ENCODE measurements around the gene C2CD4C. TPM values are rescaled to one million over a fixed set of nuclear protein-coding genes. Genes with fewer than 3 reads are reported as not detected.
A peak's percentile ranks its signal among the peaks of the same experiment; 100 is the strongest.

C2CD4C gene
- polyA plus RNA-seq (2013) = not detected

- Histone ChIP-seq H3K4me3 (ENCODE audit: control insufficient read depth in 1 of 7, extremely low read depth in 1 of 7, insufficient read depth in 4 of 7, low read depth in 2 of 7, low read length in 6 of 7) (peak within 1 kb of the TSS in 6 of 7 experiments; percentile 6 to 70 (median 48)), H3K27me3 (replicated peaks in 2 of 5; ENCODE audit: control insufficient read depth in 4 of 5, insufficient read depth in 5 of 5, low read length in 4 of 5) (peaks cover 0 to 83% (median 17%) of the 10 kb centered on the region in 5 experiments), H3K9me3 (ENCODE audit: control extremely low read depth in 1 of 5, control insufficient read depth in 4 of 5, insufficient read depth in 2 of 5, low read depth in 1 of 5, low read length in 4 of 5) (peaks cover 0 to 19% (median 0%) of the 10 kb centered on the region in 5 experiments), H3K36me3 (ENCODE audit: control insufficient read depth in 4 of 4, insufficient read depth in 4 of 4, low read length in 3 of 4) (no peaks in the 10 kb centered on the region), H3K27ac (ENCODE audit: insufficient read depth in 1 of 2, low read depth in 1 of 2, low read length in 2 of 2, poor library complexity in 1 of 2, severe bottlenecking in 2 of 2) (no peak within 1 kb of the TSS), H3K4me1 (ENCODE audit: control extremely low read depth in 1 of 4, control insufficient read depth in 4 of 4, insufficient read depth in 4 of 4, low read length in 3 of 4) (peaks cover 0 to 17% (median 7%) of the 10 kb centered on the region in 4 experiments)
- ChIA-PET POLR2A (no interaction called here), CTCF (interaction anchor here (0.6 kb wide), 1 partner anchor 12 kb away, joined by 3 read pairs; no protein-coding TSS in a partner anchor)
- peak in 1 of 3 donors; percentile 47 for DNase-seq
- under 1% methylated on average over 77 of the region's 80 CpGs for WGBS (ENCODE audit: insufficient coverage)
Measured at GRCh38 chr19:408902-409515, at the start of gene C2CD4C. Gene C2CD4C (minus strand): TSS chr19:409147. CDS start chr19:408361, 786 bp downstream.

GRCh38 chr19:458091-459042 lies 49.4 kb upstream of the C2CD4C start:
- DNase-seq = no peak
- 98% methylated on average over 73 of the region's 89 CpGs for WGBS (ENCODE audit: insufficient coverage)
- POLR2A ChIA-PET = no interaction called here
- H3K4me1 ChIP-seq (ENCODE audit: control extremely low read depth in 1 of 4, control insufficient read depth in 4 of 4, insufficient read depth in 4 of 4, low read length in 3 of 4) = peaks cover 0 to 12% (median 4%) of the 10 kb centered on the region in 4 experiments
- no peak overlapping the region for H3K27ac ChIP-seq (ENCODE audit: insufficient read depth in 1 of 2, low read depth in 1 of 2, low read length in 2 of 2, poor library complexity in 1 of 2, severe bottlenecking in 2 of 2)
- CTCF ChIA-PET = no interaction called here
- no peaks in the 10 kb centered on the region for H3K36me3 ChIP-seq (ENCODE audit: control insufficient read depth in 4 of 4, insufficient read depth in 4 of 4, low read length in 3 of 4)
- peaks cover 0 to 4% (median 0%) of the 10 kb centered on the region in 5 experiments for H3K9me3 ChIP-seq (ENCODE audit: control extremely low read depth in 1 of 5, control insufficient read depth in 4 of 5, insufficient read depth in 2 of 5, low read depth in 1 of 5, low read length in 4 of 5)
- peaks cover 0 to 46% (median 11%) of the 10 kb centered on the region in 5 experiments for H3K27me3 ChIP-seq (replicated peaks in 2 of 5; ENCODE audit: control insufficient read depth in 4 of 5, insufficient read depth in 5 of 5, low read length in 4 of 5)
- H3K4me3 ChIP-seq (ENCODE audit: control insufficient read depth in 1 of 7, extremely low read depth in 1 of 7, insufficient read depth in 4 of 7, low read depth in 2 of 7, low read length in 6 of 7) = no peak overlapping the region

GRCh38 chr19:457636-458035 lies 48.7 kb upstream of the C2CD4C start:
- ChIA-PET POLR2A (no interaction called here), CTCF (no interaction called here)
- DNase-seq = no peak
- Histone ChIP-seq H3K36me3 (ENCODE audit: control insufficient read depth in 4 of 4, insufficient read depth in 4 of 4, low read length in 3 of 4) (no peaks in the 10 kb centered on the region), H3K4me1 (ENCODE audit: control extremely low read depth in 1 of 4, control insufficient read depth in 4 of 4, insufficient read depth in 4 of 4, low read length in 3 of 4) (peaks cover 0 to 12% (median 4%) of the 10 kb centered on the region in 4 experiments), H3K9me3 (ENCODE audit: control extremely low read depth in 1 of 5, control insufficient read depth in 4 of 5, insufficient read depth in 2 of 5, low read depth in 1 of 5, low read length in 4 of 5) (peaks cover 0 to 3% (median 0%) of the 10 kb centered on the region in 5 experiments), H3K27ac (ENCODE audit: insufficient read depth in 1 of 2, low read depth in 1 of 2, low read length in 2 of 2, poor library complexity in 1 of 2, severe bottlenecking in 2 of 2) (no peak overlapping the region), H3K27me3 (replicated peaks in 2 of 5; ENCODE audit: control insufficient read depth in 4 of 5, insufficient read depth in 5 of 5, low read length in 4 of 5) (peaks cover 0 to 48% (median 9%) of the 10 kb centered on the region in 5 experiments), H3K4me3 (ENCODE audit: control insufficient read depth in 1 of 7, extremely low read depth in 1 of 7, insufficient read depth in 4 of 7, low read depth in 2 of 7, low read length in 6 of 7) (no peak overlapping the region)
- WGBS (ENCODE audit: insufficient coverage) = 97% methylated on average over 18 of the region's 30 CpGs

- Histone ChIP-seq H3K27ac (ENCODE audit: insufficient read depth in 1 of 2, low read depth in 1 of 2, low read length in 2 of 2, poor library complexity in 1 of 2, severe bottlenecking in 2 of 2) (no peak overlapping the region), H3K4me3 (ENCODE audit: control insufficient read depth in 1 of 7, extremely low read depth in 1 of 7, insufficient read depth in 4 of 7, low read depth in 2 of 7, low read length in 6 of 7) (no peak overlapping the region), H3K27me3 (replicated peaks in 2 of 5; ENCODE audit: control insufficient read depth in 4 of 5, insufficient read depth in 5 of 5, low read length in 4 of 5) (peaks cover 0 to 38% (median 6%) of the 10 kb centered on the region in 5 experiments), H3K9me3 (ENCODE audit: control extremely low read depth in 1 of 5, control insufficient read depth in 4 of 5, insufficient read depth in 2 of 5, low read depth in 1 of 5, low read length in 4 of 5) (peaks cover 0 to 3% (median 0%) of the 10 kb centered on the region in 5 experiments), H3K4me1 (ENCODE audit: control extremely low read depth in 1 of 4, control insufficient read depth in 4 of 4, insufficient read depth in 4 of 4, low read length in 3 of 4) (peaks cover 0 to 9% (median 3%) of the 10 kb centered on the region in 4 experiments), H3K36me3 (ENCODE audit: control insufficient read depth in 4 of 4, insufficient read depth in 4 of 4, low read length in 3 of 4) (no peaks in the 10 kb centered on the region)
- CTCF ChIA-PET = no interaction called here
- WGBS (ENCODE audit: insufficient coverage) = 96% methylated on average over 17 of the region's 18 CpGs
- DNase-seq = no peak
- POLR2A ChIA-PET = no interaction called here
Measured at GRCh38 chr19:456547-457110, 47.7 kb upstream of the C2CD4C start.

GRCh38 chr19:455851-456546 lies 47.1 kb upstream of the C2CD4C start:
- POLR2A ChIA-PET = no interaction called here
- 98% methylated on average over 26 of the region's 31 CpGs for WGBS (ENCODE audit: insufficient coverage)

GRCh38 chr19:455031-455705 lies 46.2 kb upstream of the C2CD4C start:
- Histone ChIP-seq H3K4me3 (ENCODE audit: control insufficient read depth in 1 of 7, extremely low read depth in 1 of 7, insufficient read depth in 4 of 7, low read depth in 2 of 7, low read length in 6 of 7) (no peak overlapping the region), H3K27me3 (replicated peaks in 2 of 5; ENCODE audit: control insufficient read depth in 4 of 5, insufficient read depth in 5 of 5, low read length in 4 of 5) (peaks cover 0 to 33% (median 6%) of the 10 kb centered on the region in 5 experiments), H3K27ac (ENCODE audit: insufficient read depth in 1 of 2, low read depth in 1 of 2, low read length in 2 of 2, poor library complexity in 1 of 2, severe bottlenecking in 2 of 2) (no peak overlapping the region), H3K9me3 (ENCODE audit: control extremely low read depth in 1 of 5, control insufficient read depth in 4 of 5, insufficient read depth in 2 of 5, low read depth in 1 of 5, low read length in 4 of 5) (peaks cover 0 to 5% (median 0%) of the 10 kb centered on the region in 5 experiments), H3K36me3 (ENCODE audit: control insufficient read depth in 4 of 4, insufficient read depth in 4 of 4, low read length in 3 of 4) (no peaks in the 10 kb centered on the region), H3K4me1 (ENCODE audit: control extremely low read depth in 1 of 4, control insufficient read depth in 4 of 4, insufficient read depth in 4 of 4, low read length in 3 of 4) (peaks cover 0 to 5% (median 2%) of the 10 kb centered on the region in 4 experiments)
- 96% methylated on average over 39 of the region's 39 CpGs for WGBS (ENCODE audit: insufficient coverage)
- no peak for DNase-seq
- POLR2A ChIA-PET = no interaction called here
- CTCF ChIA-PET = no interaction called here

More at GRCh38 chr19:455851-456546, 47.1 kb upstream of the C2CD4C start:
- Histone ChIP-seq H3K27me3 (replicated peaks in 2 of 5; ENCODE audit: control insufficient read depth in 4 of 5, insufficient read depth in 5 of 5, low read length in 4 of 5) (peaks cover 0 to 34% (median 6%) of the 10 kb centered on the region in 5 experiments), H3K36me3 (ENCODE audit: control insufficient read depth in 4 of 4, insufficient read depth in 4 of 4, low read length in 3 of 4) (no peaks in the 10 kb centered on the region), H3K4me1 (ENCODE audit: control extremely low read depth in 1 of 4, control insufficient read depth in 4 of 4, insufficient read depth in 4 of 4, low read length in 3 of 4) (peaks cover 0 to 5% (median 2%) of the 10 kb centered on the region in 4 experiments), H3K4me3 (ENCODE audit: control insufficient read depth in 1 of 7, extremely low read depth in 1 of 7, insufficient read depth in 4 of 7, low read depth in 2 of 7, low read length in 6 of 7) (no peak overlapping the region), H3K9me3 (ENCODE audit: control extremely low read depth in 1 of 5, control insufficient read depth in 4 of 5, insufficient read depth in 2 of 5, low read depth in 1 of 5, low read length in 4 of 5) (peaks cover 0 to 3% (median 0%) of the 10 kb centered on the region in 5 experiments), H3K27ac (ENCODE audit: insufficient read depth in 1 of 2, low read depth in 1 of 2, low read length in 2 of 2, poor library complexity in 1 of 2, severe bottlenecking in 2 of 2) (no peak overlapping the region)
- CTCF ChIA-PET = no interaction called here
- no peak for DNase-seq

All from common myeloid progenitor, CD34-positive (primary cell).